HepG2 (cell line): ENCODE measurements around the gene OR7A5. TPM values are rescaled to one million over a fixed set of nuclear protein-coding genes. Genes with fewer than 3 reads are reported as not detected.

ENCODE experiments used
- ATAC-seq: fragments of 200-7000 bp; cut with Tn5 transposase; 3 replicates; pipeline ENCODE4 v1.9.1; 2020; ENCODE audit warnings: mild to moderate bottlenecking, moderate library complexity
- BruUV-seq: library from RNA; stranded (reverse); fragments of 400-500 nt; replicated peaks from 2 replicates; lab custom pipeline; 2021; lab: Mats Ljungman, UMichigan
- CTCF ChIA-PET: fragments of 300-600 bp; formaldehyde crosslinking; extraction: SDS; loops from one replicate; lab custom pipeline; 2021; ENCODE audit warnings: low total read pairs, inconsistent platforms, low intra/inter-chr PET ratio; lab: Yijun Ruan, JAX
- POLR2A ChIA-PET: fragments of 350-600 bp; sonication (Branson Sonifier 250); formaldehyde crosslinking; loops from one replicate; lab custom pipeline; 2020; ENCODE audit warnings: antibody characterized with exemption, inconsistent platforms; lab: Yijun Ruan, JAX
- DNase-seq: peaks from one replicate; pipeline ENCODE4 v3.0.0-alpha.2; 2015; ENCODE audit warnings: low spot score
- FAIRE-seq: peaks from 3 replicates; lab custom pipeline; 2011; peaks lifted over from hg19 to GRCh38; lab: Jason Lieb, UNC
- H2AFZ ChIP-seq: one replicate; pipeline ENCODE4 v1.6.1; 2011; ENCODE audit warnings: low read length, inconsistent platforms
- H3K27ac ChIP-seq: fragments of 300-600 bp; 3 replicates; pipeline ENCODE4 v1.8.0; 2011; ENCODE audit warnings: mixed run types, mild to moderate bottlenecking, mixed read lengths, low read length, inconsistent platforms; ENCODE audit not compliant: insufficient read depth; ENCODE audit errors: extremely low read length
- H3K27me3 ChIP-seq, 2 experiments: fragments of 200-600 bp in 1 of 2; 2 replicates in 1 of 2; 3 replicates in 1 of 2; pipeline versions ENCODE4 v1.6.0 to v1.8.0; 2011; ENCODE audit warnings: low read length in 2 of 2, mild to moderate bottlenecking in 2 of 2, moderate library complexity in 2 of 2, inconsistent platforms in 1 of 2; ENCODE audit not compliant: insufficient read depth in 2 of 2, control insufficient read depth in 1 of 2
- H3K36me3 ChIP-seq, 2 experiments: fragments of 200-600 bp in 1 of 2; replicated peaks in 1 of 2; 2 replicates in 1 of 2; 3 replicates in 1 of 2; pipeline versions ENCODE4 v1.5.1 to v1.8.0; 2011; ENCODE audit warnings: low read length in 2 of 2, inconsistent platforms in 1 of 2; ENCODE audit not compliant: insufficient read depth in 2 of 2, control insufficient read depth in 1 of 2
- H3K4me1 ChIP-seq: 2 replicates; pipeline ENCODE4 v1.5.1; 2012; ENCODE audit warnings: low read length, inconsistent platforms; ENCODE audit not compliant: insufficient read depth
- H3K4me2 ChIP-seq: 2 replicates; pipeline ENCODE4 v1.6.0; 2011; ENCODE audit warnings: low read depth, low read length, inconsistent platforms
- H3K4me3 ChIP-seq, 3 experiments: fragments of 200-600 bp in 1 of 3; sonication (generic), shearing (Covaris generic) in 1 of 3; replicated peaks in 1 of 3; 2 replicates each; pipeline ENCODE4 v1.5.1; 2011 to 2016; ENCODE audit warnings: low read length in 3 of 3, inconsistent platforms in 2 of 3, low read depth in 2 of 3, mild to moderate bottlenecking in 2 of 3, control low read depth in 1 of 3, mixed read lengths in 1 of 3; ENCODE audit not compliant: insufficient read depth in 1 of 3
- H3K79me2 ChIP-seq: one replicate; pipeline ENCODE4 v1.6.1; 2011; ENCODE audit warnings: low read length, inconsistent platforms; ENCODE audit not compliant: insufficient read depth
- H3K9ac ChIP-seq: 2 replicates; pipeline ENCODE4 v1.6.0; 2011; ENCODE audit warnings: mild to moderate bottlenecking, low read depth, low read length, inconsistent platforms; ENCODE audit not compliant: insufficient read depth
- H3K9me3 ChIP-seq: 2 replicates; pipeline ENCODE4 v1.5.1; 2012; ENCODE audit warnings: mild to moderate bottlenecking, low read length
- H4K20me1 ChIP-seq: 2 replicates; pipeline ENCODE4 v1.6.0; 2011; ENCODE audit warnings: inconsistent platforms, mild to moderate bottlenecking, low read length, moderate library complexity; ENCODE audit not compliant: insufficient read depth
- POLR2AphosphoS5 ChIP-seq: IDR thresholded peaks from 2 replicates; pipeline ENCODE4 v1.6.1; 2012; ENCODE audit warnings: low read depth, low read length
- TBP ChIP-seq: sonication (generic); formaldehyde crosslinking; IDR thresholded peaks from 2 replicates; pipeline ENCODE4 v1.5.0; 2020; ENCODE audit warnings: missing genetic modification reagents
- TRAFD1 ChIP-seq: sonication (generic); formaldehyde crosslinking; IDR thresholded peaks from 2 replicates; pipeline ENCODE4 v1.5.1; 2020; ENCODE audit warnings: missing genetic modification reagents, mild to moderate bottlenecking, borderline replicate concordance
- ZBTB4 ChIP-seq: sonication (generic); formaldehyde crosslinking; IDR thresholded peaks from 2 replicates; pipeline ENCODE4 v1.4.0; 2020; ENCODE audit warnings: missing genetic modification reagents, mild to moderate bottlenecking, borderline replicate concordance
- ZNF547 ChIP-seq: sonication (generic); formaldehyde crosslinking; IDR thresholded peaks from 2 replicates; pipeline ENCODE4 v1.5.1; 2020; ENCODE audit warnings: mild to moderate bottlenecking, missing genetic modification reagents
- WGBS: methylation state at CpG from one replicate; pipeline ENCODE4 v1.1.6; 2017; ENCODE audit warnings: low lambda C conversion rate; 5-methylcytosine and 5-hydroxymethylcytosine counted together
- in situ Hi-C: cut with HindIII; loops from 2 replicates; pipeline ENCODE4 v1.10.0; 2017; ENCODE audit warnings: low pct_unique_long_range_greater_than_20kb; ENCODE audit not compliant: extremely low pct_ligation_motif_present
- intact Hi-C: fragments of 100-400 bp; cut with micrococcal nuclease; formaldehyde crosslinking; loops from one replicate; pipeline ENCODE4 v1.10.0; 2022; ENCODE audit not compliant: unreplicated experiment
- polyA plus RNA-seq, 8 experiments: library from polyadenylated mRNA; depleted of rRNA in 3 of 8; stranded (reverse) in 7 of 8; unstranded in 1 of 8; fragments of >200 nt; fragmentation: Illumina TruSeq in 4 of 8; extraction: Trizol in 4 of 8; gene quantifications; 2 replicates each; pipeline versions ENCODE4 v1.2.1 to v1.2.3, GENCODE V29; 2011 to 2016; ENCODE audit warnings: low read depth in 4 of 8, missing spikeins in 1 of 8, mixed read lengths in 1 of 8; ENCODE audit not compliant: insufficient read depth in 1 of 8
- total RNA-seq, 5 experiments: library from RNA; depleted of rRNA; stranded (reverse); fragments of >200 nt; fragmentation: Illumina TruSeq; extraction: Trizol; gene quantifications; 2 replicates each; pipeline ENCODE4 v1.2.3, GENCODE V29; 2016; ENCODE audit warnings: low read depth in 1 of 5

OR7A5 gene
- total and polyA plus RNA-seq, 2 of the 13 experiments (the other 11 are each of a cell fraction or from before 2014, with no cell fraction given): not detected

- WGBS: 20% methylated on average over 6 of the region's 6 CpGs
- Histone ChIP-seq H3K36me3 (no peaks in the 10 kb centered on the region), H3K27ac (no peak overlapping the region), H3K9me3 (no peaks in the 10 kb centered on the region), H4K20me1 (no peaks in the 10 kb centered on the region)
- CTCF ChIA-PET: no interaction called here
- POLR2A ChIA-PET: no interaction called here
- intact Hi-C loops: no loop called here
- in situ Hi-C loops: no loop called here
- no TSS peak for BruUV-seq
- TF ChIP-seq POLR2AphosphoS5 (no peak), ZBTB4 (CRISPR knock-in tag) (no peak), TBP (CRISPR knock-in tag) (no peak), ZNF547 (no peak), TRAFD1 (CRISPR knock-in tag) (no peak)
- TF ChIP-seq, all 625 proteins: peak for 0
- Histone ChIP-seq H3K9ac (no peak overlapping the region), H3K4me2 (no peak overlapping the region), H3K27me3 (no peaks in the 10 kb centered on the region), H3K4me1 (no peaks in the 10 kb centered on the region), H3K79me2 (no peaks in the 10 kb centered on the region), H3K4me3 (no peak overlapping the region), H2AFZ (no peak overlapping the region)
- no peak for FAIRE-seq
- no peak for ATAC-seq
- no peak for DNase-seq
Observed at GRCh38 chr19:14821937-14822336, 13.0 kb downstream of the OR7A5 start.
